Esophagus squamous epithelium (tissue), 5 donors: ENCODE data around the gene FAM118A. TPM values are rescaled to one million over a fixed set of nuclear protein-coding genes. Genes with fewer than 3 reads are reported as not detected.
A peak's percentile ranks its signal among the peaks of the same experiment; 100 is the strongest.

Source experiments
- DNase-seq: peaks from one replicate; lab custom pipeline; 2025; lab: John Stamatoyannopoulos, UW
- H3K27ac ChIP-seq, 4 donors: fragments of 200-600 bp; sonication (generic); one replicate each; pipeline ENCODE4 v1.5.1; 2016 to 2019; ENCODE audit warnings: mild to moderate bottlenecking in 1 of 4
- H3K27me3 ChIP-seq, 4 donors: fragments of 200-600 bp; sonication (generic); 1 replicate in 3 of 4; 2 replicates in 1 of 4; pipeline versions ENCODE4 v1.5.1 to v1.6.0; 2017 to 2021; ENCODE audit warnings: antibody characterized with exemption in 1 of 4
- H3K36me3 ChIP-seq, 3 donors: fragments of 200-600 bp; sonication (generic); one replicate each; pipeline ENCODE4 v1.5.1; 2016 to 2019
- H3K4me1 ChIP-seq, 3 donors: fragments of 200-600 bp; sonication (generic); one replicate each; pipeline ENCODE4 v1.5.1; 2017 to 2019
- H3K4me3 ChIP-seq, 4 donors: fragments of 200-600 bp; sonication (generic); 1 replicate in 3 of 4; 2 replicates in 1 of 4; pipeline ENCODE4 v1.5.1; 2016 to 2019; ENCODE audit warnings: mild to moderate bottlenecking in 2 of 4, moderate library complexity in 1 of 4
- H3K9me3 ChIP-seq, 3 donors: fragments of 200-600 bp; sonication (generic); one replicate each; pipeline ENCODE4 v1.5.1; 2016 to 2019
- CTCF ChIP-seq, 6 experiments: fragments of 450-650 bp in 4 of 6; fragments of 200-600 bp in 2 of 6; sonication (generic) in 2 of 6; IDR thresholded peaks; one replicate each; pipeline ENCODE4 v1.5.1; 2016 to 2019; ENCODE audit warnings: antibody characterized with exemption in 6 of 6, mild to moderate bottlenecking in 4 of 6, moderate library complexity in 4 of 6
- POLR2A ChIP-seq, 4 donors: fragments of 450-650 bp; IDR thresholded peaks; one replicate each; pipeline ENCODE4 v1.6.1; 2017; ENCODE audit warnings: antibody characterized with exemption in 4 of 4, mild to moderate bottlenecking in 4 of 4, moderate library complexity in 3 of 4
- WGBS, 2 donors: methylation state at CpG; one replicate each; pipeline ENCODE4 v1.1.5; 2018; 5-methylcytosine and 5-hydroxymethylcytosine counted together
- intact Hi-C: fragments of 100-400 bp; cut with DNase I; formaldehyde crosslinking; loops from one replicate; pipeline ENCODE4 v1.15.0; 2022
- total RNA-seq, 4 donors: library from RNA; depleted of rRNA; stranded (reverse); fragments of >200 nt; gene quantifications; one replicate each; pipeline ENCODE4 v1.1.0, GENCODE V29; 2016
- donor health status: DM: yes; HTN: yes; CAD: no.

Gene FAM118A
- total RNA-seq, 4 donors from 2014 or later, result 12.5 to 95.4 (median 18.8) TPM

DNA sequence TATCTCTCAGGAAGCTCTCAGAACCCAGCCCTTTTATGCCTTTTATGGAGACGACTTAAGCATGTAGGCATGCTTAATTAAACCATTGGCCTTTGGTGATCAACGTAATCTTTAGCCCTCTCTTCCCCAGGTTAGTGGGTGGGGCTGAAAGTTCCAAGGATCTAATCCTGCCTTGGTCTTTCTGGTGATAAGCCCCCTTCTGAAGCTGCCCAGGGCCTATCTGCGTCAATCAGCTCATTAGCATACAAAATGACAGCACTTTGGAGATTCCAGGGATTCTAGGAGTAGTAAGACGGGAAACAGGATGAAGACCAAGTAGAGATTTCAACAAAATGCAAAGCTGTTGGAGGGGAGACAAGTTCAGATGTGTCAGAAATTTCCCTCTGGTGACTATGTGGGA, 3.1 kb downstream of the FAM118A start:
- no peaks in the 10 kb centered on the region for H3K27me3 ChIP-seq
- H3K9me3 ChIP-seq, result no peaks in the 10 kb centered on the region
- H3K4me3 ChIP-seq, result no peak overlapping the region
- TF ChIP-seq POLR2A (IDR thresholded peaks at IDR 0.05), result no peak
- WGBS, 2 donors, result 68 to 76% methylated on average over 4 of the region's 4 CpGs
- no peak for DNase-seq
- intact Hi-C loops, result no loop called here
- peaks cover 20 to 82% (median 28%) of the 10 kb centered on the region in 3 donors for H3K4me1 ChIP-seq
- H3K27ac ChIP-seq, result no peak overlapping the region
- H3K36me3 ChIP-seq, result peaks cover 0 to 7% (median 0%) of the 10 kb centered on the region in 3 donors

GRCh38 chr22:45314054-45314721, 4.5 kb downstream of the FAM118A start:
- intact Hi-C loops, result no loop called here
- TF ChIP-seq CTCF (IDR thresholded peaks at IDR 0.05) (no peak), POLR2A (IDR thresholded peaks at IDR 0.05) (no peak)
- H3K4me1 ChIP-seq, result peaks cover 20 to 86% (median 35%) of the 10 kb centered on the region in 3 donors
- 69 to 70% methylated on average over 6 of the region's 8 CpGs for WGBS, 2 donors
- no peaks in the 10 kb centered on the region for H3K9me3 ChIP-seq
- no peak for DNase-seq
- H3K27me3 ChIP-seq, result no peaks in the 10 kb centered on the region
- H3K36me3 ChIP-seq, result peaks cover 0 to 7% (median 0%) of the 10 kb centered on the region in 3 donors
- peak overlapping the region in 2 of 4 donors; percentile 10 to 17 for H3K27ac ChIP-seq
- H3K4me3 ChIP-seq, result no peak overlapping the region

DNA sequence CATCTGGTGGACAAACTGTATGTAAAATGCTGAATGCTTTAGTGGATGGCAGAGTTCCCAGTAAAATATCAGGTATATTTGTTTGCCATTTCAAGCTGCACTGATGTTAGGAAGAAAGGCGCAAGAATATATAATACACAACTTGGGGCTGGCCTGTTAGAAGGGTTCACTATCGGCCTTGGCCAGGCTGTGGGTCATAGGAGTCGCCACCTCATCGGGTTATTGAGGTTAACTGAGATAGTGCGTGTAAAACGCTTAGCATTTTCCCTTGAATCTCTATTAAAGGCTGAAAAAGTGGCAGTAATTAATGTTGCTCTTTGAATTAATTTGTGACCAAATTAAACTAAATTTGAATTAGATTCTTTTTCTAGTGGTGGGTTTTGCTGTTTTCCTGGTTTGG, 5.1 kb downstream of the FAM118A start:
- DNase-seq, result no peak
- TF ChIP-seq CTCF (IDR thresholded peaks at IDR 0.05), result no peak
- TF ChIP-seq POLR2A (IDR thresholded peaks at IDR 0.05), result no peak
- H3K4me1 ChIP-seq, result peaks cover 18 to 88% (median 37%) of the 10 kb centered on the region in 3 donors
- peaks cover 0 to 7% (median 0%) of the 10 kb centered on the region in 3 donors for H3K36me3 ChIP-seq
- intact Hi-C loops, result no loop called here
- H3K4me3 ChIP-seq, result no peak overlapping the region
- 90 to 92% methylated on average over 6 of the region's 6 CpGs for WGBS, 2 donors
- no peaks in the 10 kb centered on the region for H3K27me3 ChIP-seq
- H3K27ac ChIP-seq, result peak overlapping the region in 1 of 4 donors; percentile 10
- H3K9me3 ChIP-seq, result no peaks in the 10 kb centered on the region

DNA sequence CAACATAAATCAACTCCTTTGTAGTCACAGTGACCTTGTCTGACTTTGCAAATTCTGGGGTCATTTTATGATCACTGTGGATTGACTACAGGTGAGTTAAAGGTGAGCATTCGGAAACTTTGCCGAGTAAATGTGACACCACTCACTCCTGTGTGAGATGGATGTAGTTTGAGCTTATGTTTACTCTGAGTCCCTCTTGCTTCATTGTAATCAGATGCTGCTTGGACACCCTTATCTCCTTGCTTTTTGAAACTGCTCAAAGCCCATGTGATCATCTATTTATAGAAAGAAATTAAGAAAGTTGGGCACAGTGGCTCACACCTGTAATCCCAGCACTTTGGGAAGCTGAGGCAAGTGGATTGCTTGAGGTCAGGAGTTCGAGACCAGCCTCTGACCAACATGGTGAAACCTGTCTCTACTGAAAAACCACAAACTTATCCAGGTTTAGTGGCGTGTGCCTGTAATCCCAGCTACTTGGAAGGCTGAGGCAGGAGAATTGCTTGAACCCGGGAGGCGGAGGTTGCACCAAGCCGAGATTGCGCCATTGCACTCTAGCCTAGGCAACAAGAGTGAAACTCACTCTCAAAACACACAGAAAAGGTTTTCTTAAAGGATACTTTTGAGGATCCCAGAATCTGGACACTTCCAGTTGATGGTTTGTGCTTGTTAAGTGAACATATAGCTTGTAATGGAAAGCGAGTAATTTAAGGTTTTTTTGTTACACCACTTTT, 7.2 kb downstream of the FAM118A start:
- TF ChIP-seq POLR2A (IDR thresholded peaks at IDR 0.05), result no peak
- TF ChIP-seq CTCF (IDR thresholded peaks at IDR 0.05), result no peak
- WGBS, 2 donors, result 74 to 82% methylated on average over 9 of the region's 9 CpGs
- Histone ChIP-seq H3K9me3 (no peaks in the 10 kb centered on the region), H3K4me1 (peaks cover 11 to 90% (median 35%) of the 10 kb centered on the region in 3 donors), H3K27me3 (no peaks in the 10 kb centered on the region), H3K36me3 (peaks cover 0 to 10% (median 0%) of the 10 kb centered on the region in 3 donors), H3K27ac (peak overlapping the region; percentile 65 to 93 (median 88)), H3K4me3 (no peak overlapping the region)
- intact Hi-C loops, result no loop called here
- DNase-seq, result no peak

DNA sequence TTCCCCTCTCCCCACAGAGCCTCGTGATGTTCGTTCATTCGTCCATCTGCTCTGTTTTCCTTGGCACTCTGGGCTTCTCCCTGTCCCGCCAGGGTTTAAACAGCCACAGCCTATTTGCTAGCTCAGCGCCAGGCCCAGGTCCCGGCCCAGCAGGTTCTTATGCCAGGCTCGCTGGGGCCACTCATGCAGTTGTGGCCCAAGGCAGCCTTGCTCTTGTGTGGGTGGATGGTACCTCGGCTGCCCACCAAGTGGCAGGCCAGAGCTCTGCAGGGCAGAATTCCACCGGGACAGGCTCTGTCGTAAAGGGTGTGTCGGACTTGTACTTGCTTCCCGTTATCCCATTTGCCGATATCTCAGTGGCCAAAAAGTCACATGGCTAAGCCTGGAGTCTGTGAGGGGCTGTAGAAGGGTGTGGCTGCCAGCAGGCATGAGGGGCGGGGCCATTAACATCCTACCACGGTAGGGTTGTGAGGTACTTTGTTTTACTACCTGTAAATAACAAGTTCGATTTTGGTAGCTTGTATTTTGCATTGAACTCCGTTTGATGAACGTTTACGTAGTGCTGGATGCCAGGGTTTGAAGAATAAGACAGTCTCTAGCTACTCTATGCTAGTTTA, 7.9 kb downstream of the FAM118A start:
- TF ChIP-seq CTCF (IDR thresholded peaks at IDR 0.05) (peak in 5 of 6 experiments; percentile 30 to 66 (median 57)), POLR2A (IDR thresholded peaks at IDR 0.05) (no peak)
- 31 to 40% methylated on average over 14 to 17 of the region's 19 CpGs for WGBS, 2 donors
- Histone ChIP-seq H3K4me1 (peaks cover 11 to 85% (median 35%) of the 10 kb centered on the region in 3 donors), H3K27ac (peak overlapping the region; percentile 65 to 93 (median 88)), H3K27me3 (no peaks in the 10 kb centered on the region), H3K9me3 (no peaks in the 10 kb centered on the region), H3K36me3 (peaks cover 0 to 17% (median 4%) of the 10 kb centered on the region in 3 donors), H3K4me3 (peak overlapping the region in 1 of 4 donors; percentile 27)
- DNase-seq, result no peak
- intact Hi-C loops, result no loop called here
